CD4-positive, alpha-beta T cell treated with Interleukin-1 beta for 1 hour (primary cell): Measurements from ENCODE around the gene PPP6R2.

Experiments used
- DNase-seq, 2 donors: peaks; one replicate each; pipeline ENCODE4 v3.0.0-alpha.2; 2020 to 2022

The PPP6R2 gene

GRCh38 chr22:50489363-50490243 is 146.5 kb downstream of the PPP6R2 start:
- DNase-seq, result no peak

GRCh38 chr22:50490531-50491308 is 147.6 kb downstream of the PPP6R2 start:
- DNase-seq, result no peak
